Osteoblast (primary cell): Measurements from ENCODE around the gene PTHLH. TPM values are rescaled to one million over a fixed set of nuclear protein-coding genes. Genes with fewer than 3 reads are reported as not detected.

Experiments
- DNase-seq: peaks from one replicate; pipeline ENCODE4 v3.0.0; 2011; ENCODE audit warnings: low spot score, mixed read lengths; ENCODE audit not compliant: insufficient read length; ENCODE audit errors: missing footprints
- H2AFZ ChIP-seq: 2 replicates; pipeline ENCODE4 v1.6.0; 2011; ENCODE audit warnings: mild to moderate bottlenecking, low read length
- H3K27ac ChIP-seq: 2 replicates; pipeline ENCODE4 v1.5.1; 2011; ENCODE audit warnings: mild to moderate bottlenecking, low read depth, low read length, moderate library complexity
- H3K27me3 ChIP-seq: 2 replicates; pipeline ENCODE4 v1.6.0; 2012; ENCODE audit warnings: mild to moderate bottlenecking, control low read depth, inconsistent platforms, low read length, moderate library complexity; ENCODE audit not compliant: insufficient read depth
- H3K36me3 ChIP-seq: 2 replicates; pipeline ENCODE4 v1.5.1; 2011; ENCODE audit warnings: mild to moderate bottlenecking, low read length, control low read depth, moderate library complexity; ENCODE audit not compliant: insufficient read depth
- H3K4me1 ChIP-seq: 2 replicates; pipeline ENCODE4 v1.5.1; 2011; ENCODE audit warnings: mild to moderate bottlenecking, low read length, control low read depth, moderate library complexity; ENCODE audit not compliant: insufficient read depth
- H3K4me2 ChIP-seq: 2 replicates; pipeline ENCODE4 v1.6.0; 2011; ENCODE audit warnings: mild to moderate bottlenecking, low read length; ENCODE audit not compliant: insufficient read depth
- H3K4me3 ChIP-seq: fragments of 200-600 bp; sonication (generic); 3 replicates; pipeline ENCODE4 v1.5.1; 2012; ENCODE audit warnings: mild to moderate bottlenecking, low read length, inconsistent platforms; ENCODE audit not compliant: insufficient read depth
- H3K79me2 ChIP-seq: 2 replicates; pipeline ENCODE4 v1.6.0; 2012; ENCODE audit warnings: mild to moderate bottlenecking, low read length, control low read depth, inconsistent platforms; ENCODE audit not compliant: insufficient read depth
- H3K9me3 ChIP-seq: 2 replicates; pipeline ENCODE4 v1.5.1; 2011; ENCODE audit warnings: low read depth, low read length, control low read depth
- H4K20me1 ChIP-seq: 2 replicates; pipeline ENCODE4 v1.6.0; 2012; ENCODE audit warnings: mild to moderate bottlenecking, low read length, control low read depth; ENCODE audit not compliant: insufficient read depth
- CTCF ChIP-seq: IDR thresholded peaks from 2 replicates; pipeline ENCODE4 v1.5.1; 2011; ENCODE audit warnings: mild to moderate bottlenecking, low read depth, low read length, moderate library complexity; ENCODE audit errors: extremely low read depth
- total RNA-seq: library from RNA; depleted of rRNA; stranded (reverse); fragments of >200 nt; gene quantifications from 2 replicates; pipeline ENCODE4 v1.2.3, GENCODE V29; 2012

Gene PTHLH
- total RNA-seq, 1 donor = 2.2 TPM

GRCh38 chr12:27965411-27965810 lies 7.1 kb downstream of the PTHLH start:
- Histone ChIP-seq H2AFZ (no peak overlapping the region), H3K36me3 (no peaks in the 10 kb centered on the region), H3K4me3 (no peak overlapping the region), H3K4me2 (no peak overlapping the region), H3K4me1 (peaks cover 41% of the 10 kb centered on the region), H3K27me3 (no peaks in the 10 kb centered on the region), H4K20me1 (no peaks in the 10 kb centered on the region), H3K9me3 (no peaks in the 10 kb centered on the region), H3K79me2 (no peaks in the 10 kb centered on the region), H3K27ac (peak overlapping the region; percentile 19)
- TF ChIP-seq CTCF = no peak
- DNase-seq = peak; percentile 55

- Histone ChIP-seq H3K4me3 (no peak overlapping the region), H4K20me1 (no peaks in the 10 kb centered on the region), H2AFZ (no peak overlapping the region), H3K4me2 (no peak overlapping the region), H3K27ac (no peak overlapping the region), H3K27me3 (no peaks in the 10 kb centered on the region), H3K36me3 (no peaks in the 10 kb centered on the region), H3K4me1 (peaks cover 39% of the 10 kb centered on the region), H3K79me2 (no peaks in the 10 kb centered on the region), H3K9me3 (no peaks in the 10 kb centered on the region)
- DNase-seq = no peak
- TF ChIP-seq CTCF = no peak
Observed at GRCh38 chr12:27964123-27964522, 8.4 kb downstream of the PTHLH start.

GRCh38 chr12:27960821-27961220 lies 11.7 kb downstream of the PTHLH start:
- Histone ChIP-seq H3K4me2 (no peak overlapping the region), H3K4me1 (peaks cover 7% of the 10 kb centered on the region), H2AFZ (no peak overlapping the region), H3K36me3 (no peaks in the 10 kb centered on the region), H3K4me3 (no peak overlapping the region), H3K27ac (no peak overlapping the region), H3K79me2 (no peaks in the 10 kb centered on the region), H4K20me1 (no peaks in the 10 kb centered on the region), H3K27me3 (no peaks in the 10 kb centered on the region), H3K9me3 (no peaks in the 10 kb centered on the region)
- TF ChIP-seq CTCF = no peak
- no peak for DNase-seq

- Histone ChIP-seq H4K20me1 (no peaks in the 10 kb centered on the region), H3K4me2 (no peak overlapping the region), H3K4me1 (no peaks in the 10 kb centered on the region), H3K36me3 (no peaks in the 10 kb centered on the region), H3K4me3 (no peak overlapping the region), H3K27ac (no peak overlapping the region), H3K79me2 (no peaks in the 10 kb centered on the region), H3K9me3 (no peaks in the 10 kb centered on the region), H2AFZ (no peak overlapping the region), H3K27me3 (no peaks in the 10 kb centered on the region)
- no peak for TF ChIP-seq CTCF
- DNase-seq = no peak
Observed at GRCh38 chr12:27958675-27959074, 13.9 kb downstream of the PTHLH start.
